Measurements from ENCODE around the gene EFS. TPM values are rescaled to one million over a fixed set of nuclear protein-coding genes. Genes with fewer than 3 reads are reported as not detected.

Gene EFS
- total RNA-seq, 1 experiment from 2014 or later = 0.05 TPM

GRCh38 chr14:23379366-23380196 is 14.6 kb upstream of the EFS start:
- peak; percentile 39 for DNase-seq (ENCODE audit: extremely low read depth, low read depth)

DNA sequence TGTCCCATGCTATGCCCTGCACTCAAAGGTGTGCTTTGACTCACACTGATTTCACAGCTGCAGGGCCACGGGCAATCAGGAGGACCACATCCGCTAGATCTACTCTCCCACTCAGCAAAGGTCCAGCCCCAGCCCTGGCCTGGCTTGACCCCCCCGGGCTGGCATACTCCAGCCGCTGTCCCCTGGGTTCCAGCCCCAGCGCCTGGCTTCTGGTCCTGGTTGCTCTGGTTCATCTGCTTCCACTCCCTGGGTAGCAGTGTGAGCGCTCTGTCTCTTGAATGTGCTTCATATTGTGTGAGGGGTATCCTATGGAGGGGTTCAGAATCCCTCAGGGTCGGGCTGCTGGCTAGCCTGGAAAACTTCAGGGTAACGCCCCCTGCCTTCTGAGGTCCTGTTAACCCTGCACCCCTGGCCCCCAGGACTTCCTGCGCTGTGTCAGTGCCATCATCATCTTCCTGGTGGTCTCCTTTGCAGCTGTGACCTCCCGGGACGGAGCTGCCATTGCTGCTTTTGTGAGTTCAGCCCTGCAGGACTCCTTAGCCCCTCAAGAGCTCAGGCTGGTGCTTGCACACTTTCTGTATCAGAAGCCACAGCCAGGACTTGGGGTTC is 13.7 kb upstream of the EFS start:
- no peak for DNase-seq (ENCODE audit: extremely low read depth, low read depth)

DNA sequence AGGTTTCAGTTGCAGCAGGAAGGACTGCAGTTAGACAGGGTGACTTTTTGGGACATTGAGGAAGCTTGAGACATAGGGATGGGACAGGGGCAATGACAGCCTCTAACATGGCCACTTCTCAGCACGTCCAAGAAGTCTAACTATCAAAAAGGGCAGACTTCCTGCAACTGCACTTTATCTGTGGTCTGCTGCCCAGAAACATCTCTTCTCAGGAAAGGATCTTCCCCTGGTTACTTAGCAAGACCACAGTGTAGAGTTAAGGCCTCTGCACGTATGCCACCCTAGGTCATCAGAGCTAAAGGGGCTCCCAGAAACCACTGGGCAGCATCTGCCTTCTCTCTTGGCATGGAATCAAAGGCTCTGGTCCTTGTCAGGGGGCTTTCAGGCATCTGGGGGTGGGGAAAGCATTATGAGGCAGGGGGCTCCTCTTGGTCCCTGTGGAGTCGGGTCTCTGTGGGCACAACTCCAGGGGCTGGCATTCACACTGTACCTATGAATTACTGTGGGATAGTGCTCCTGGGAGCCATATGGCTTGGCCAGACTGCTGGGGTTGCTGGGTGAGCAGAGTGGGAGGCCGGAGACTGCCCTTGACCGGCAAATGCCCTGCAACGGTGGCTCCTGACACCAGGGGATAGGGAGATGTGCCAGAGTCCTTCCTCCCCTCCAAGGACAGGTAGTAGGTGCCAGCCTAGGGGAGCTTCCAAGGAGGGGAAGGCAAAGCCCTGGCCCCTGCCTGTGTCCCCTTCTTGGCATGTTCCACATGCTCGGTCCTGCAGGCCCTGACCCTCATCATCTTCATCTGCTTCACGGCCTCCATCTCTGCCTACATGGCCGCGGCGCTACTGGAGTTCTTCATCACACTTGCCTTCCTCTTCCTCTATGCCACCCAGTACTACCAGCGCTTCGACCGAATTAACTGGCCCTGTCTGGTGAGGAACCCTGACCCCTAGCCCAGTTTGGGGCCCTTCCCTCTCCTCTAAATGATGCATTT is 12.9 kb upstream of the EFS start:
- no peak for DNase-seq (ENCODE audit: extremely low read depth, low read depth)

DNA sequence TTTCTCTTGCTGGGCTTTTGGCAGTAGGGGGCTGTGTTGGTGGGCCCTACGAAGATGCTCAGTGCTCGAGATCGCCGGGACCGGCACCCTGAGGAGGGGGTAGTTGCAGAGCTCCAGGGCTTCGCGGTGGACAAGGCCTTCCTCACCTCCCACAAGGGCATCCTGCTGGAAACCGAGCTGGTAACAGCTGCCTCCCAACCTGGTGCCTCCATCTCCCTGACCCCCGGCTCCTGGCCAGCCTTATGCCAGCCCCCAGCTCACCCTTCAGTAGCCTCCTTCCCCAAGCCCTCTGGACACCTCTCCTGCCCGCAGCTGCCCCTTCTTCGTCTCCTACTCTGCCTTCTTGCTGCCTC is 12.2 kb upstream of the EFS start:
- no peak for DNase-seq (ENCODE audit: extremely low read depth, low read depth)

DNA sequence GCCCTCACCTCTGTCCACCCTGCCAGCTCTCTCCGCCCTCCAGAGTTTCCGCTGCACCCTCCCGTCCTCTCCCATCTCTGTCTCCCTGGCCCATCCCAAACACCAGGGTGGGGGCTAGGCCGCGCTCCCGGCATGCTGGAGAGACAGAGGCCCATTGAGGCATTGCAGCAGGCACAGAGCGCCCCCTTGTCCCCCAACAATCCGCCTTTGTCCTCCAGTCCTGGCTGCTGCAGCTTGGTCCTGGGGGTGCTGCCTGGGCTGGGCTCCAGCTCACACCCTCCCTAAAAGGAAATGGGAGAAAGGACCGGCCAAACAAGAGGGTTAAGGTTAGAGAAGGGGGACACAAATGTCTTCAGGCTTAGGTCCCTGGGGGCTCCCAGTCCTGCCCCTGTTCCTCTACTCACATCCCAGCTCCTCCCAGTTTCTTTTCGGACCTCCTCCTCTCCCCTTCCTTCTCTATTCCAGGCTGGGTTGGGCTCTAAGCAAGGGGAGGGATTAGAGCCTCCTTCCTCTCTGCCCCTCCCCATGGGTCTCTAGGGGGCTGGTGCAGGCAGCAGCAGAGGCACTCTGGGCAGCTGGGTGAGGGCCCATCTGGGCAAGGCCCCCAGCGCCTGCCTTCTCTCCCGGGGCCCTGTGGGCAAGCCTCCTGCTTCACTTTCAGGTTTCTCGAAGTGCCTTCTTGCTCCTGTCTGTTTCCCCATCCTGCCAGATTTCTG is 11.7 kb upstream of the EFS start, which contains the start of gene CMTM5:
Gene CMTM5, plus strand, starts transcription at position 565 of the 716 bp plus-strand sequence. CDS start 206 bp downstream, outside the sequence.
- no peak for DNase-seq (ENCODE audit: extremely low read depth, low read depth)

DNA sequence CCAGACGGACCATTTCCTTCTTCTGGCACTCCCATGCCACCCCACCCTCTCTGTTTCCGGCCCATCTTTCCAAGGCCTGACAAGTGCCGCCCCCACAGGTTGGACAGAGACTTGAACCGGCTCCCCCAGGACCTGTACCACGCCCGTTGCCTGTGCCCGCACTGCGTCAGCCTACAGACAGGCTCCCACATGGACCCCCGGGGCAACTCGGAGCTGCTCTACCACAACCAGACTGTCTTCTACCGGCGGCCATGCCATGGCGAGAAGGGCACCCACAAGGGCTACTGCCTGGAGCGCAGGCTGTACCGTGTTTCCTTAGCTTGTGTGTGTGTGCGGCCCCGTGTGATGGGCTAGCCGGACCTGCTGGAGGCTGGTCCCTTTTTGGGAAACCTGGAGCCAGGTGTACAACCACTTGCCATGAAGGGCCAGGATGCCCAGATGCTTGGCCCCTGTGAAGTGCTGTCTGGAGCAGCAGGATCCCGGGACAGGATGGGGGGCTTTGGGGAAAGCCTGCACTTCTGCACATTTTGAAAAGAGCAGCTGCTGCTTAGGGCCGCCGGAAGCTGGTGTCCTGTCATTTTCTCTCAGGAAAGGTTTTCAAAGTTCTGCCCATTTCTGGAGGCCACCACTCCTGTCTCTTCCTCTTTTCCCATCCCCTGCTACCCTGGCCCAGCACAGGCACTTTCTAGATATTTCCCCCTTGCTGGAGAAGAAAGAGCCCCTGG is 10.7 kb upstream of the EFS start:
- no peak for DNase-seq (ENCODE audit: extremely low read depth, low read depth)

GRCh38 chr14:23373041-23373440 is 8.1 kb upstream of the EFS start:
- no peak for DNase-seq (ENCODE audit: extremely low read depth, low read depth)

GRCh38 chr14:23372509-23372908 is 7.5 kb upstream of the EFS start, which contains the start of gene IL25:
Gene IL25, plus strand, starts transcription at chr14:23372809.
- DNase-seq (ENCODE audit: extremely low read depth, low read depth) = no peak

- DNase-seq (ENCODE audit: extremely low read depth, low read depth) = no peak
Observed at GRCh38 chr14:23371865-23372264, 6.9 kb upstream of the EFS start.

- no peak for DNase-seq (ENCODE audit: extremely low read depth, low read depth)
Observed at GRCh38 chr14:23370221-23370620, 5.2 kb upstream of the EFS start.

DNA sequence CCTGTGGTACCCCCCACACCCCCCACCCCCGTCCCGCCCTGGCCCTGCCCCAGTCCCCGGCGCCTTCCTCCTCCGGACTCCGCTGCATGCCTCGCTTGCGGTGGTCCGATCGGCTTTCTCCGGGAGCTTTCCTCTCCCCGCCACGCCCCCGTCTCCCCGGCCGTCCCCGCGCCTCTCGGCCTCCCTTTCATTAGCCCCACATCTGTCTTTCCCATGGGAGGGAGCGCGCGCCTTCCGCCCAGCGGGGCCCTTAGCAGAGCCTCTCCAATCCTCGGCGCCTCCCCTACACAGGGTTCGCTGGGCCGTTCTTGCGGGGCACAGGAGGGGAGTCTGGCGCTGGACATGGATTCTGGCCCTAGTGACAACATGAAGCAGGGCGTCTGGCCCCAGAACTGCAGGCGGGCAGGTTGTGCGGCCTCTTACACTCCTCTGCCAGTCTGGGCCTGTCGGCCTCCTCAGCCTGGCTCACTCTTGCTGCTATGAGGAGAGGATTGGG is 1.5 kb upstream of the EFS start:
- DNase-seq (ENCODE audit: extremely low read depth, low read depth) = no peak

DNA sequence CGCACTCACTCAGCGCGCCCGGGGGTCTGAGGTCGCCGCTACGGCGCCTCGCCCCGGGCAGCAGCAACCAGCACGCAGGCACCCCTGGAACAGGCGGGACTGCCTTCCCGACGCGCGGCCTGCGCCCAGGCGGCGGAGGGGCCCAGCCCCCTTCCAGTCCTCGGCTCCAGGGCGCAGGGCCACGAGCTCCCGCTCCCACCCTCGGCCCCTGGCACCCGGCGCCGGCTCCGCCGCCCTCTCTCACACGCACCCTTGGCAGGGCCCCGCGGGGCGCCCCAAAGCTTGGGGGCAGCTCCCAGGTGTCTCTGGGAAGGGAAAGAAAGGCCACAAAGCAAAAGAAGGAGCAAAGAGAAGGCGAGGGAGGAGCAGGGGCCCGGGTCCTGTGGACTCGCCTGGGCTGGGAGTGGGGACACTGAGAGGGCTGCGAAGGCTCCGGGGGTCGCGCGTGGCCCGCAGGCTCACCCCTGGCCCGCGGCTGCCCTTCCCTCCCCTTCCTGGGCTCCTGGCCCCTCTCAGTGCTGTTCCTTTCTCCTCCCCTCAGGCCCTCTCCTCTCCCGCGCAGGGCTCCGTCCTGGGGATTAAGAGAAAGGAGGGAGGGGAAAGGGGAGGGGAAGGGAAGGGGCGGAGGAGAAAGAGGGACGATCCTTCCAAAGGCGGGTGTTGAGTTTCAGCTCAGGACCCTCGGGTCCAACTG is 907 bp upstream of the EFS start:
- DNase-seq (ENCODE audit: extremely low read depth, low read depth) = no peak

DNA sequence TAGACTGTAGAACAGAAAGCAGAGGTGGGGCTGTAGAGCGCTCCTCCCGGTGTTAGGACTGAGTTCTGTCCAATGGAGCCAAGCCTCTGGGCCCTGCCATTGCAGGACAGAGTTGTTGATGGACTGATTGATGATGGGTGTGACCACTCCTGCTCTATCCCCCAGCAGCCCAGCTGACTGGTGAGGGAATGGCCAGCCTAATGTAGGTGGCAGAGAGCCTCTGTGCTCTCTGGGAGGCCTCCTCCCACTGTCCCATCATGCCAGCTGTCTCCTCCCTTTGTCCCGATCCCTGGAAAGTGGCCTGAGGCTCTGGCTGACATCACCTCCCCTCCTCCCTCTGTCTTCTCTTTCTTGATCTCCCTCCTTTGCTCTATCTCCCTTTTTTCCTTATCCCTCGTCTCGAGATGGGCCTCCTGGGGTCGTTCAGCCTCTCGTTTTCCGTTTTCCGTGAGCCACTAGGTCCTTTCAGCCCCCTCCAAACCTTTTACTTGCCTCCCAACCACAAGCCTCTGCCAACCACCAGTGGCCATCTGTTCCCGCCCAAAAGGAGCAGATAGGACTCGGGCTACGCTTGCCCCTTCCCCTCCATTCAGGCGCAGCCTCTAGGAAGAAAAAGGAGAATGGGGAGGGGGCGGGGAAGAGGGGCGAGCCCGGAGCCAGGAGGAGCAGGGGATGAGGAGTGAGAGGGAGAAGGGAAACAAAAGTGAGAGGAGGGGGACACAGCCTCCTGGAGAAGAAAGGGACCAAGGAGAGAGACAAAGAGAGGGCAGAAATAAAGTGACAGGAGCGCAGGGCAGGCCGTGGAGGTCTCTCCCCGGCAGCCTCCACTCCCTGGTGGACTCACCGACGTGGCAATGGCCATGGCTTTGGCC is 572 bp downstream of the EFS start:
- DNase-seq (ENCODE audit: extremely low read depth, low read depth) = no peak

DNA sequence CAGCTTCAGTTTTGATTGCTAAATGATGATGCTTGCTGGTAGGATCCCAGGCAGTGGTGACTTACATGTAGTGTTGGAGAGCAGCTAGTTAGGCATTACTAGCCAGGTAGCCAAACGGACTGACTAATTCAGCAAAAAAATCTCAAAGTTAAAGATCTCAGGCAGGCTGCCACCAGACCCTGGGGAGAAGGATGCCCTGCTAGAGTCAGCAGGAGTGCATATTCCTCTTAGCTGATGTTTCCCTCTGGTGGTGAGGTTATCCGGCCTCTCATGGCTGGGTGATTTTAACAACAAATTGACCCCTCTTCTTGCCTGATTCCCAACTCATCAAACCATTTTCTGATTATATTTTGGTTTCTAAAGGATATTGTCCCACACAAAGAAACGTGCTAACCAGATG is 2.8 kb downstream of the EFS start:
- DNase-seq (ENCODE audit: extremely low read depth, low read depth) = no peak

DNA sequence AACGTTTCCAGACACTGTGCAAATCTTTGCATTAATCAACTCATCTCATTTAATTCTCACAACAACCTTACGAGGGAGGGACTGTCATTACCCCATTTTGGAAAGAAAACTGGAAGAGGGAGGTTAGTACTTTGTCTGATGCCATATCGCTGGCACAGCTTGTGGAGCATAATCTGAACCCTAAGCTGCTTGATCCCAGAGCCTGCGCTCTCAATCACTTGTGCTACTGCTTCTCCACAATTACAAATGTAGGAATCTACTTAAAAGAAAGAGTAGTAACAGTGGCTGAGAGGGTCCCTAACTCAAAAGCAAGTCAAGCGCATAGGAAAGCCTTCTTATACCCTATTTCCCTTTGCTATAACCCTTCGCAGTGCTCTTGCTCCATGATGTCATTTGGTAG is 3.2 kb downstream of the EFS start:
- DNase-seq (ENCODE audit: extremely low read depth, low read depth) = no peak

GRCh38 chr14:23361320-23361719 is 3.7 kb downstream of the EFS start:
- DNase-seq (ENCODE audit: extremely low read depth, low read depth) = no peak

GRCh38 chr14:23360496-23360895 is 4.5 kb downstream of the EFS start:
- DNase-seq (ENCODE audit: extremely low read depth, low read depth) = no peak
